Right atrium auricular region (tissue), 2 donors: ENCODE results near the gene RNLS. TPM values are rescaled to one million over a fixed set of nuclear protein-coding genes. Genes with fewer than 3 reads are reported as not detected.

ENCODE experiments used
- DNase-seq: peaks from one replicate; pipeline ENCODE4 v3.0.0-alpha.2; 2019; ENCODE audit warnings: low spot score
- H3K27ac ChIP-seq, 2 donors: fragments of 200-600 bp; sonication (generic); 1 replicate in 1 of 2; 2 replicates in 1 of 2; pipeline ENCODE4 v1.5.1; 2016 to 2019
- H3K27me3 ChIP-seq, 2 donors: fragments of 200-600 bp; sonication (generic); one replicate each; pipeline versions ENCODE4 v1.5.1 to v1.6.0; 2017 to 2019
- H3K36me3 ChIP-seq: fragments of 200-600 bp; sonication (generic); one replicate; pipeline ENCODE4 v1.5.1; 2016
- H3K4me1 ChIP-seq, 2 donors: fragments of 200-600 bp; sonication (generic); one replicate each; pipeline versions ENCODE4 v1.5.1 to v1.6.0; 2017 to 2019
- H3K4me3 ChIP-seq, 2 donors: fragments of 200-600 bp; sonication (generic); 1 replicate in 1 of 2; 2 replicates in 1 of 2; pipeline ENCODE4 v1.5.1; 2017 to 2019; ENCODE audit warnings: mild to moderate bottlenecking in 1 of 2, moderate library complexity in 1 of 2
- H3K9me3 ChIP-seq, 2 donors: fragments of 200-600 bp; sonication (generic); one replicate each; pipeline ENCODE4 v1.5.1; 2019
- CTCF ChIP-seq, 2 donors: fragments of 200-600 bp; sonication (generic); IDR thresholded peaks; one replicate each; pipeline ENCODE4 v1.5.1; 2019; ENCODE audit warnings: antibody characterized with exemption in 2 of 2
- total RNA-seq, 2 donors: library from RNA; depleted of rRNA; stranded (reverse); fragments of >200 nt; gene quantifications; one replicate each; pipeline ENCODE4 v1.1.0, GENCODE V29; 2016

The RNLS gene
- total RNA-seq, 2 donors from 2014 or later: 14.9 to 26.8 TPM

DNA sequence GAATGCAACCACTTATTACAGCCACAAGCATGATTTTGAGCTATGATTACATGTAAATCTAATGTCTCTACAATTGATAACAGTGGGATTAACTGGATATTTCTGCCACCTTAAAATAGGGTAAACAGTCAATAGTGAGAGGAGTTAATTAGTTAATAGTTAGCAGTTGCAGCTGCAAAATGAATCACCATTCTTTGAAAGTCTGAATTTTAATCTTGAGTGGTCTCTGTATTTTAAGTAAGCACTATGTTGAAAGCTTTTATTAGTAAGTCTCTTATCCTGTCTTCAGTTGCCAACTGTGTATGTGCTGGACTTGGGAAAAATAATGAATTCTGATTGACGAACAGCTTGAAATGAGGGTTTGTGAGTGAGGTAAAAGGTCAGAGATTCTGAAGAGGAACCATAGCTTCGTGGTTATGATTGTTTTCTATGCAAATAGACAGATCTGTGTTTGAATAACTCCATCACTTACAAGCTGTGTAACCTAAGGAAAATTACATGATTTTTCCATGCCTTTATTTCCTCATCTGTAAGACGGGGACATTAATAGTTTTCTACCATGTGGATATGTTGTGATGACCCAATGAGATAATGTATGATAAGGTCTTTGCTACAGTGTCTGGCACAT, 75.2 kb downstream of the RNLS start:
- Histone ChIP-seq H3K4me1 (peaks cover 0 to 10% of the 10 kb centered on the region in 2 donors), H3K27ac (no peak overlapping the region), H3K4me3 (no peak overlapping the region), H3K36me3 (no peaks in the 10 kb centered on the region), H3K27me3 (no peaks in the 10 kb centered on the region), H3K9me3 (no peaks in the 10 kb centered on the region)
- DNase-seq: no peak
- no peak for TF ChIP-seq CTCF (IDR thresholded peaks at IDR 0.05)

GRCh38 chr10:88507404-88507803, 75.7 kb downstream of the RNLS start:
- no peak for DNase-seq
- Histone ChIP-seq H3K36me3 (no peaks in the 10 kb centered on the region), H3K4me1 (peaks cover 0 to 10% of the 10 kb centered on the region in 2 donors), H3K9me3 (no peaks in the 10 kb centered on the region), H3K27me3 (no peaks in the 10 kb centered on the region), H3K27ac (no peak overlapping the region), H3K4me3 (no peak overlapping the region)
- TF ChIP-seq CTCF (IDR thresholded peaks at IDR 0.05): no peak

GRCh38 chr10:88505680-88506215, 77.4 kb downstream of the RNLS start:
- H3K4me1 ChIP-seq: peaks cover 0 to 10% of the 10 kb centered on the region in 2 donors
- no peak for TF ChIP-seq CTCF (IDR thresholded peaks at IDR 0.05)
- H3K27ac ChIP-seq: no peak overlapping the region
- no peaks in the 10 kb centered on the region for H3K27me3 ChIP-seq
- H3K36me3 ChIP-seq: no peaks in the 10 kb centered on the region
- no peaks in the 10 kb centered on the region for H3K9me3 ChIP-seq
- no peak for DNase-seq
- H3K4me3 ChIP-seq: no peak overlapping the region

GRCh38 chr10:88505265-88505664, 77.9 kb downstream of the RNLS start:
- no peak overlapping the region for H3K4me3 ChIP-seq
- DNase-seq: no peak
- H3K27me3 ChIP-seq: no peaks in the 10 kb centered on the region
- no peak overlapping the region for H3K27ac ChIP-seq
- H3K9me3 ChIP-seq: no peaks in the 10 kb centered on the region
- no peak for TF ChIP-seq CTCF (IDR thresholded peaks at IDR 0.05)
- peaks cover 0 to 10% of the 10 kb centered on the region in 2 donors for H3K4me1 ChIP-seq
- H3K36me3 ChIP-seq: no peaks in the 10 kb centered on the region

DNA sequence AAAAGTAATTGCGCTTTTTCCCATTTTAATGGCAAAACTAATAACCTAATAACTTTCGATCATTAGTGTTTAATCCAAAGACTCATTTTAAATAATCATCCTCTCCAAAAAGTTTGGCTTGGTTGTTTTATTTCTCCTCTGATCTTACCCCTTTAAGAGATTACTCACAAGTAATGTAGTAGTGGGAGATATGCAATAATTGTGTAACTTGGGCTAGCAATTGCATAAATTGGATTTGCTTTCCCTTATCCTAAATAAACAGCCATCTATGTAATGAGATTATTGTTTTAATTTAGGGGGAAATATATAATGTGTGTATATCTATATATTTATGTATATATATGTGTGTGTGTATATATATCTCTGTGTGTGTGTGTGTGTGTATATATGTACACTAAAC, 82.5 kb downstream of the RNLS start:
- no peak for TF ChIP-seq CTCF (IDR thresholded peaks at IDR 0.05)
- Histone ChIP-seq H3K36me3 (no peaks in the 10 kb centered on the region), H3K9me3 (no peaks in the 10 kb centered on the region), H3K4me3 (no peak overlapping the region), H3K27ac (no peak overlapping the region), H3K4me1 (no peaks in the 10 kb centered on the region), H3K27me3 (no peaks in the 10 kb centered on the region)
- DNase-seq: no peak
